GM12892 (cell line): ENCODE data around the gene PDILT.

ENCODE experiments used
- POLR2A ChIP-seq: IDR thresholded peaks from 2 replicates; pipeline ENCODE4 v1.6.1; 2011; ENCODE audit warnings: low read depth, low read length, control low read depth
- POLR2AphosphoS5 ChIP-seq: IDR thresholded peaks from 2 replicates; pipeline ENCODE4 v1.6.1; 2011; ENCODE audit warnings: low read depth, low read length, control low read depth
- TAF1 ChIP-seq: IDR thresholded peaks from 2 replicates; pipeline ENCODE4 v1.6.1; 2011; ENCODE audit warnings: low read depth, mild to moderate bottlenecking, control low read depth, low read length, borderline replicate concordance

DNA sequence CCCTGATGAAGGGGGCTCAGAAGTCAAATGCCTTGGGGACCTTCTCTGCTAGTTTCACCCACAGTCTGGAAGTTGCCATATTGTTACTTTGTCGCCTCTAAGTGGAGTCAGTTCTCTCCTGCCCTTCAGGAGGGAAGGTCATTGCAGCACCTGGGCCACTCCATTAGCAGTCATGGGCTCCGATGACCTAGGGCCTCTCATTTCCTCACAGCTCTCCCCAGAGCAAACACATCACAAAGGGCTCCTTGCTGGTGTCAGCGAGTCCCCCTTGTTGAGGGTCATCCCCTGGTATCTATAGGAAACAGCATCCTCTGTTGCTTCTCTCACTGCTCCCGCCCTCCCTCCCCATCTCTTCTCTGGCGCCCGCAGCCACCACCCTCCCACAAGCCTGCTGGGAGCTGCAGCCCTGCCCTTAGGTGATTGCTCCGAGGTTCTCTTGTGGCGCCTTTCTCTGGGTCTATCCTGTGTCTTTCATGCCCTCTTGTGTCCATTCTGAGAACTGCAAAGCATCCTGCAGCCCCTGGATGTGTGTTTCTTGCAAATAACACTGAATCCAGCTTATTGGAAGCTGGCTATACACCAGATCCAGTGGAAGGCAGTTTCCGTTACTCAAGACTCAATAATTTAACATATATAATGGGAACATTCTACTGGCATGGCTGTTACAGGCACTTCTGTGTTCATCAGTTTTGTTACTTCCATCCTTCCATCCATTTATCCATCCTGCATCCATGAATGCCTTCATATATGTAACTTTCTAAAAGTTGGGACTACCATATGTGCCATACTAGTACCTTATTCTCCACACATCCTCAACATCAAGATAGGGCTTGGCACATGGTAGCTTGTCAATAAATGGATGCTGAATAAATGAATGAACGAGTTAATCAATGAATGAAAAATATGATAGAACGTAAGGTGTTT, 21.2 kb downstream of the PDILT start:
- TF ChIP-seq POLR2A = no peak
- TF ChIP-seq POLR2AphosphoS5 = no peak
- TF ChIP-seq TAF1 = no peak
